ENCODE data around the gene JDP2.

- TF ChIP-seq, protein P1, sequence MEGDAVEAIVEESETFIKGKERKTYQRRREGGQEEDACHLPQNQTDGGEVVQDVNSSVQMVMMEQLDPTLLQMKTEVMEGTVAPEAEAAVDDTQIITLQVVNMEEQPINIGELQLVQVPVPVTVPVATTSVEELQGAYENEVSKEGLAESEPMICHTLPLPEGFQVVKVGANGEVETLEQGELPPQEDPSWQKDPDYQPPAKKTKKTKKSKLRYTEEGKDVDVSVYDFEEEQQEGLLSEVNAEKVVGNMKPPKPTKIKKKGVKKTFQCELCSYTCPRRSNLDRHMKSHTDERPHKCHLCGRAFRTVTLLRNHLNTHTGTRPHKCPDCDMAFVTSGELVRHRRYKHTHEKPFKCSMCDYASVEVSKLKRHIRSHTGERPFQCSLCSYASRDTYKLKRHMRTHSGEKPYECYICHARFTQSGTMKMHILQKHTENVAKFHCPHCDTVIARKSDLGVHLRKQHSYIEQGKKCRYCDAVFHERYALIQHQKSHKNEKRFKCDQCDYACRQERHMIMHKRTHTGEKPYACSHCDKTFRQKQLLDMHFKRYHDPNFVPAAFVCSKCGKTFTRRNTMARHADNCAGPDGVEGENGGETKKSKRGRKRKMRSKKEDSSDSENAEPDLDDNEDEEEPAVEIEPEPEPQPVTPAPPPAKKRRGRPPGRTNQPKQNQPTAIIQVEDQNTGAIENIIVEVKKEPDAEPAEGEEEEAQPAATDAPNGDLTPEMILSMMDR (IDR thresholded peaks at IDR 0.05), result no peak
- no peak for TF ChIP-seq POLR2A (IDR thresholded peaks at IDR 0.05)
Observed at GRCh38 chr14:75393794-75394193, 34.0 kb upstream of the JDP2 start.
